HepG2 (cell line): ENCODE results near the gene AXIN1. TPM values are rescaled to one million over a fixed set of nuclear protein-coding genes. Genes with fewer than 3 reads are reported as not detected.

Experiments
- ATAC-seq: fragments of 200-7000 bp; cut with Tn5 transposase; 3 replicates; pipeline ENCODE4 v1.9.1; 2020; ENCODE audit warnings: mild to moderate bottlenecking, moderate library complexity
- BruUV-seq: library from RNA; stranded (reverse); fragments of 400-500 nt; replicated peaks from 2 replicates; lab custom pipeline; 2021; lab: Mats Ljungman, UMichigan
- CTCF ChIA-PET: fragments of 300-600 bp; formaldehyde crosslinking; extraction: SDS; loops from one replicate; lab custom pipeline; 2021; ENCODE audit warnings: low total read pairs, inconsistent platforms, low intra/inter-chr PET ratio; lab: Yijun Ruan, JAX
- POLR2A ChIA-PET: fragments of 350-600 bp; sonication (Branson Sonifier 250); formaldehyde crosslinking; loops from one replicate; lab custom pipeline; 2020; ENCODE audit warnings: antibody characterized with exemption, inconsistent platforms; lab: Yijun Ruan, JAX
- DNase-seq: peaks from one replicate; pipeline ENCODE4 v3.0.0-alpha.2; 2015; ENCODE audit warnings: low spot score
- FAIRE-seq: peaks from 3 replicates; lab custom pipeline; 2011; peaks lifted over from hg19 to GRCh38; lab: Jason Lieb, UNC
- H2AFZ ChIP-seq: one replicate; pipeline ENCODE4 v1.6.1; 2011; ENCODE audit warnings: low read length, inconsistent platforms
- H3K27ac ChIP-seq: fragments of 300-600 bp; 3 replicates; pipeline ENCODE4 v1.8.0; 2011; ENCODE audit warnings: mixed run types, mild to moderate bottlenecking, mixed read lengths, low read length, inconsistent platforms; ENCODE audit not compliant: insufficient read depth; ENCODE audit errors: extremely low read length
- H3K27me3 ChIP-seq, 2 experiments: fragments of 200-600 bp in 1 of 2; 2 replicates in 1 of 2; 3 replicates in 1 of 2; pipeline versions ENCODE4 v1.6.0 to v1.8.0; 2011; ENCODE audit warnings: low read length in 2 of 2, mild to moderate bottlenecking in 2 of 2, moderate library complexity in 2 of 2, inconsistent platforms in 1 of 2; ENCODE audit not compliant: insufficient read depth in 2 of 2, control insufficient read depth in 1 of 2
- H3K36me3 ChIP-seq, 2 experiments: fragments of 200-600 bp in 1 of 2; replicated peaks in 1 of 2; 2 replicates in 1 of 2; 3 replicates in 1 of 2; pipeline versions ENCODE4 v1.5.1 to v1.8.0; 2011; ENCODE audit warnings: low read length in 2 of 2, inconsistent platforms in 1 of 2; ENCODE audit not compliant: insufficient read depth in 2 of 2, control insufficient read depth in 1 of 2
- H3K4me1 ChIP-seq: 2 replicates; pipeline ENCODE4 v1.5.1; 2012; ENCODE audit warnings: low read length, inconsistent platforms; ENCODE audit not compliant: insufficient read depth
- H3K4me2 ChIP-seq: 2 replicates; pipeline ENCODE4 v1.6.0; 2011; ENCODE audit warnings: low read depth, low read length, inconsistent platforms
- H3K4me3 ChIP-seq, 3 experiments: fragments of 200-600 bp in 1 of 3; sonication (generic), shearing (Covaris generic) in 1 of 3; replicated peaks in 1 of 3; 2 replicates each; pipeline ENCODE4 v1.5.1; 2011 to 2016; ENCODE audit warnings: low read length in 3 of 3, inconsistent platforms in 2 of 3, low read depth in 2 of 3, mild to moderate bottlenecking in 2 of 3, control low read depth in 1 of 3, mixed read lengths in 1 of 3; ENCODE audit not compliant: insufficient read depth in 1 of 3
- H3K79me2 ChIP-seq: one replicate; pipeline ENCODE4 v1.6.1; 2011; ENCODE audit warnings: low read length, inconsistent platforms; ENCODE audit not compliant: insufficient read depth
- H3K9ac ChIP-seq: 2 replicates; pipeline ENCODE4 v1.6.0; 2011; ENCODE audit warnings: mild to moderate bottlenecking, low read depth, low read length, inconsistent platforms; ENCODE audit not compliant: insufficient read depth
- H3K9me3 ChIP-seq: 2 replicates; pipeline ENCODE4 v1.5.1; 2012; ENCODE audit warnings: mild to moderate bottlenecking, low read length
- H4K20me1 ChIP-seq: 2 replicates; pipeline ENCODE4 v1.6.0; 2011; ENCODE audit warnings: inconsistent platforms, mild to moderate bottlenecking, low read length, moderate library complexity; ENCODE audit not compliant: insufficient read depth
- FOXO1 ChIP-seq: sonication (generic); formaldehyde crosslinking; IDR thresholded peaks from 2 replicates; pipeline ENCODE4 v1.4.0; 2020; ENCODE audit warnings: missing genetic modification reagents
- GZF1 ChIP-seq: sonication (generic); formaldehyde crosslinking; IDR thresholded peaks from 2 replicates; pipeline ENCODE4 v1.5.1; 2020; ENCODE audit warnings: mild to moderate bottlenecking, missing genetic modification reagents
- HHEX ChIP-seq: IDR thresholded peaks from 2 replicates; pipeline ENCODE4 v1.6.1; 2016; ENCODE audit warnings: control low read depth
- HNRNPH1 ChIP-seq: fragments of 200-400 bp; formaldehyde crosslinking; optimal IDR thresholded peaks from 2 replicates; pipeline ENCODE3; 2017; ENCODE audit warnings: mild to moderate bottlenecking, low read depth, low read length
- LCORL ChIP-seq, 2 experiments: fragments of 450-650 bp in 1 of 2; sonication (generic) in 1 of 2; formaldehyde crosslinking in 1 of 2; IDR thresholded peaks; 2 replicates each; pipeline versions ENCODE4 v1.5.0 to v1.6.1; 2017 to 2020; ENCODE audit warnings: antibody characterized with exemption in 1 of 2, missing genetic modification reagents in 1 of 2
- MLLT10 ChIP-seq: sonication (generic); formaldehyde crosslinking; IDR thresholded peaks from 2 replicates; pipeline ENCODE4 v1.4.0; 2020; ENCODE audit warnings: missing genetic modification reagents
- MXD4 ChIP-seq: IDR thresholded peaks from 2 replicates; pipeline ENCODE4 v1.6.1; 2016; ENCODE audit warnings: mild to moderate bottlenecking, missing biosample characterization, missing genetic modification reagents
- POLR2A ChIP-seq, 2 experiments: IDR thresholded peaks; 2 replicates each; pipeline ENCODE4 v1.6.1; 2011; ENCODE audit warnings: low read depth in 2 of 2, low read length in 2 of 2, mild to moderate bottlenecking in 1 of 2, moderate library complexity in 1 of 2; ENCODE audit not compliant: insufficient read depth in 1 of 2
- RBFOX2 ChIP-seq: fragments of 200-400 bp; formaldehyde crosslinking; IDR thresholded peaks from 2 replicates; pipeline ENCODE4 v1.6.1; 2017; ENCODE audit warnings: low read depth, mild to moderate bottlenecking, low read length
- RFXAP ChIP-seq: sonication (generic); formaldehyde crosslinking; IDR thresholded peaks from 2 replicates; pipeline ENCODE4 v1.4.0; 2020; ENCODE audit warnings: missing genetic modification reagents, borderline replicate concordance
- SALL2 ChIP-seq: sonication (generic); formaldehyde crosslinking; IDR thresholded peaks from 2 replicates; pipeline ENCODE4 v1.8.1; 2023; ENCODE audit warnings: mild to moderate bottlenecking, missing genetic modification reagents, inconsistent platforms
- ZFP91 ChIP-seq: sonication (generic); formaldehyde crosslinking; IDR thresholded peaks from 2 replicates; pipeline ENCODE4 v1.9.0; 2022; ENCODE audit warnings: missing genetic modification reagents, mild to moderate bottlenecking, borderline replicate concordance
- ZMYM3 ChIP-seq: sonication (generic); formaldehyde crosslinking; IDR thresholded peaks from 2 replicates; pipeline ENCODE4 v1.5.1; 2020; ENCODE audit warnings: mild to moderate bottlenecking, missing genetic modification reagents
- ZNF572 ChIP-seq: sonication (generic); formaldehyde crosslinking; IDR thresholded peaks from 2 replicates; pipeline ENCODE4 v1.5.1; 2020; ENCODE audit warnings: mild to moderate bottlenecking, missing genetic modification reagents
- WGBS: methylation state at CpG from one replicate; pipeline ENCODE4 v1.1.6; 2017; ENCODE audit warnings: low lambda C conversion rate; 5-methylcytosine and 5-hydroxymethylcytosine counted together
- in situ Hi-C: cut with HindIII; loops from 2 replicates; pipeline ENCODE4 v1.10.0; 2017; ENCODE audit warnings: low pct_unique_long_range_greater_than_20kb; ENCODE audit not compliant: extremely low pct_ligation_motif_present
- intact Hi-C: fragments of 100-400 bp; cut with micrococcal nuclease; formaldehyde crosslinking; loops from one replicate; pipeline ENCODE4 v1.10.0; 2022; ENCODE audit not compliant: unreplicated experiment
- polyA plus RNA-seq, 8 experiments: library from polyadenylated mRNA; depleted of rRNA in 3 of 8; stranded (reverse) in 7 of 8; unstranded in 1 of 8; fragments of >200 nt; fragmentation: Illumina TruSeq in 4 of 8; extraction: Trizol in 4 of 8; gene quantifications; 2 replicates each; pipeline versions ENCODE4 v1.2.1 to v1.2.3, GENCODE V29; 2011 to 2016; ENCODE audit warnings: low read depth in 4 of 8, missing spikeins in 1 of 8, mixed read lengths in 1 of 8; ENCODE audit not compliant: insufficient read depth in 1 of 8
- total RNA-seq, 5 experiments: library from RNA; depleted of rRNA; stranded (reverse); fragments of >200 nt; fragmentation: Illumina TruSeq; extraction: Trizol; gene quantifications; 2 replicates each; pipeline ENCODE4 v1.2.3, GENCODE V29; 2016; ENCODE audit warnings: low read depth in 1 of 5
- TF ChIP-seq, protein P1 (sequence below): sonication (generic); formaldehyde crosslinking; IDR thresholded peaks from 2 replicates; pipeline ENCODE4 v1.5.0; 2020; ENCODE audit warnings: missing genetic modification reagents, mild to moderate bottlenecking, borderline replicate concordance

Gene AXIN1
- total and polyA plus RNA-seq, 2 of the 13 experiments (the other 11 are each of a cell fraction or from before 2014, with no cell fraction given) = 24.0 to 26.0 TPM

DNA sequence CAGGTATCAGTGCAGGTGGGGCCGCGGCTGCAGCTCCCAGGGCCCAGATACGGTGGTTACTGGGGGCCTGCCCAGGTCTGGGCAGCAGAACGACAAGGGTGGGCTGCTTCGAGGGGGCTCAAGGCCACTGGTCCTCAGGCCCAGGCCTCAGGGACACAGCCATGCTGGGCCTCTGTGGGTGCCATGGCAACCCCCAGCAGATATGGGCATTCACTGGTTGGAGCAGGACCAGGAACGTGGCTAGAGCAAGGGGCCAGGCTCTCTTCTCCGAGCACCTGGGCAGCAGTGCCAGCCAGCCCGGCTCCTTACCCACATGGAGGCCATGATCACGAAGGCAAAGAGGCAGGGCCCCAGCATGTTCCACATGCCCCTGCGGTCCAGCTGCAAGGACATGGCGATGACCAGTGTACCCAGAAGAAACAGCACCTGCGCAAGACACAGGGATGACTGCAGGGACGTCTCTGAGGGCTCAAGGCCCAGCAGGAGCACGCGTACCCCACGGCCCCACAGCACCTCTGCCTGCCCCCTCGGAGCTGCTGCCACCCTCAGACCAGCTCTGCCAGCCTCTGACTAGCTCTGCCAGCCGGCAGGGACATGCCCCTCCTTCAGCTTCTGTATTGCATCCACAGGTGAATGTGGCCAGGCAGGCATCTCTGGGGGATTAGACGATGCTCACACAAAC lies 19.9 kb upstream of the AXIN1 start:
- no peak overlapping the region for H3K4me2 ChIP-seq
- FAIRE-seq (no peak), DNase-seq (no peak), ATAC-seq (no peak)
- H3K4me3 ChIP-seq = no peak overlapping the region
- no peak overlapping the region for H3K9ac ChIP-seq
- ChIA-PET POLR2A (no interaction called here), CTCF (no interaction called here)
- H3K27ac ChIP-seq = no peak overlapping the region
- no peaks in the 10 kb centered on the region for H4K20me1 ChIP-seq
- H3K4me1 ChIP-seq = peaks cover 18% of the 10 kb centered on the region
- no peak overlapping the region for H2AFZ ChIP-seq
- TF ChIP-seq HHEX (CRISPR knock-in tag) (no peak), SALL2 (CRISPR knock-in tag) (no peak), ZMYM3 (CRISPR knock-in tag) (no peak), MLLT10 (CRISPR knock-in tag) (no peak), GZF1 (no peak), LCORL (IDR thresholded peaks at IDR 0.05) (no peak), LCORL (CRISPR knock-in tag; IDR thresholded peaks at IDR 0.05) (no peak), ZNF572 (no peak), POLR2A (IDR thresholded peaks at IDR 0.05; ENCODE audit: insufficient read depth in 1 of 2, low read depth in 2 of 2, low read length in 2 of 2) (0 out of 4 replicates have a peak, but pooled peaks of 1 of the 2 experiments have one; percentile 27), RBFOX2 (0 out of 2 replicates have a peak, but pooled peaks have one; percentile 2), FOXO1 (CRISPR knock-in tag) (no peak), HNRNPH1 (no peak), ZFP91 (CRISPR knock-in tag) (no peak), MXD4 (no peak), RFXAP (CRISPR knock-in tag) (no peak)
- TF ChIP-seq, protein P1, sequence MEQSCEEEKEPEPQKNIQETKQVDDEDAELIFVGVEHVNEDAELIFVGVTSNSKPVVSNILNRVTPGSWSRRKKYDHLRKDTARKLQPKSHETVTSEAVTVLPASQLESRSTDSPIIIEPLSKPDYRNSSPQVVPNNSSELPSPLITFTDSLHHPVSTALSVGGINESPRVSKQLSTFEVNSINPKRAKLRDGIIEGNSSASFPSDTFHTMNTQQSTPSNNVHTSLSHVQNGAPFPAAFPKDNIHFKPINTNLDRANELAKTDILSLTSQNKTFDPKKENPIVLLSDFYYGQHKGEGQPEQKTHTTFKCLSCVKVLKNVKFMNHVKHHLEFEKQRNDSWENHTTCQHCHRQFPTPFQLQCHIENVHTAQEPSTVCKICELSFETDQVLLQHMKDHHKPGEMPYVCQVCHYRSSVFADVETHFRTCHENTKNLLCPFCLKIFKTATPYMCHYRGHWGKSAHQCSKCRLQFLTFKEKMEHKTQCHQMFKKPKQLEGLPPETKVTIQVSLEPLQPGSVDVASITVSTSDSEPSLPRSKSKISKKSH (CRISPR knock-in tag) = no peak
- BruUV-seq = no TSS peak
- peaks cover 21 to 41% of the 10 kb centered on the region in 2 experiments; a peak in 4 of 5 replicates for H3K36me3 ChIP-seq
- intact Hi-C loops (no loop called here), in situ Hi-C loops (no loop called here)
- H3K79me2 ChIP-seq = peaks cover 6% of the 10 kb centered on the region
- H3K27me3 ChIP-seq = no peaks in the 10 kb centered on the region
- no peaks in the 10 kb centered on the region for H3K9me3 ChIP-seq
- WGBS = 100% methylated on average over 3 of the region's 19 CpGs
